Heart right ventricle (tissue), 16 donors: ENCODE results near the gene CLASRP. TPM values are rescaled to one million over a fixed set of nuclear protein-coding genes. Genes with fewer than 3 reads are reported as not detected.

ENCODE experiments used
- ATAC-seq, 8 donors: fragments of 200-7000 bp; cut with Tn5 transposase; one replicate each; pipeline ENCODE4 v1.9.1; 2020; ENCODE audit warnings: mild to moderate bottlenecking in 8 of 8, moderate library complexity in 8 of 8, moderate number of reproducible peaks in 1 of 8
- DNase-seq, 2 donors: peaks; one replicate each; pipeline ENCODE4 v3.0.0-alpha.2; 2020
- H3K27ac ChIP-seq, 10 donors: fragments of 200-600 bp; sonication (generic) in 2 of 10; one replicate each; pipeline versions ENCODE4 v1.5.0 to v1.8.0; 2020 to 2022; ENCODE audit warnings: mild to moderate bottlenecking in 3 of 10
- H3K27me3 ChIP-seq, 7 donors: fragments of 200-600 bp; one replicate each; pipeline ENCODE4 v1.8.0; 2021 to 2022; ENCODE audit warnings: mild to moderate bottlenecking in 2 of 7
- H3K36me3 ChIP-seq, 9 donors: fragments of 200-600 bp; sonication (generic) in 1 of 9; one replicate each; pipeline versions ENCODE4 v1.5.0 to v1.8.0; 2020 to 2022; ENCODE audit warnings: mild to moderate bottlenecking in 2 of 9
- H3K4me1 ChIP-seq, 9 donors: fragments of 200-600 bp; sonication (generic) in 1 of 9; one replicate each; pipeline versions ENCODE4 v1.5.0 to v1.8.0; 2020 to 2022; ENCODE audit warnings: mild to moderate bottlenecking in 4 of 9
- H3K4me3 ChIP-seq, 10 donors: fragments of 200-600 bp; sonication (generic) in 2 of 10; one replicate each; pipeline versions ENCODE4 v1.5.0 to v1.8.0; 2020 to 2022; ENCODE audit warnings: mild to moderate bottlenecking in 7 of 10, moderate library complexity in 2 of 10
- H3K9me3 ChIP-seq, 11 donors: fragments of 200-600 bp in 10 of 11; sonication (generic) in 2 of 11; one replicate each; pipeline versions ENCODE4 v1.5.0 to v1.8.0; 2013 to 2022; ENCODE audit warnings: mild to moderate bottlenecking in 2 of 11, control low read depth in 1 of 11, moderate library complexity in 1 of 11
- CTCF ChIP-seq, 9 donors: fragments of 200-600 bp; sonication (generic) in 2 of 9; IDR thresholded peaks; one replicate each; pipeline versions ENCODE4 v1.5.0 to v1.8.0; 2021 to 2022; ENCODE audit warnings: antibody characterized with exemption in 9 of 9, mild to moderate bottlenecking in 5 of 9, moderate library complexity in 1 of 9
- WGBS, 2 donors: extraction: QIAGEN DNeasy Blood & Tissue Kit; methylation state at CpG; one replicate each; pipeline ENCODE4 v1.1.7; 2013; ENCODE audit warnings: inconsistent platforms in 1 of 2; 5-methylcytosine and 5-hydroxymethylcytosine counted together
- intact Hi-C, 10 donors: fragments of 100-400 bp; cut with DNase I; formaldehyde crosslinking; loops; one replicate each; pipeline versions ENCODE4 v1.11.1 to v1.14.2; 2022
- polyA plus RNA-seq, 2 donors: library from polyadenylated mRNA; stranded (reverse); fragments of 200-250 nt; gene quantifications; one replicate each; pipeline ENCODE4 v1.2.3, GENCODE V29; 2013
- total RNA-seq, 10 donors: library from RNA; stranded (reverse); fragmentation: NEBNext Ultra II Directional in 3 of 10; extraction: Animal tissue kit (Norgen Biotek cat#: 25700) in 3 of 10; gene quantifications; one replicate each; pipeline versions ENCODE4 v1.2.1 to v1.2.4, GENCODE V29; 2021 to 2023
- donor health status: Arrhythmogenic right ventricular cardiomyopathy.
- donor health status: ischemic (EF 13 %, LVEDD 7.1; RV severe dilation, severe dysfunction).
- donor health status: healthy with polysubstance abuse.
- donor health status: DM: no; HTN: yes; CAD: no.
- donor health status: DM: no; HTN: no; CAD: no.
- donor health status: ischemic (EF 25% LVEDD 6.9; RV normal size, moderate dysfunction).
- donor health status: ischemic (EF 25% LVEDD 5.7; RV mildly dilated, moderate dysfunction).
- donor health status: healthy.
- donor health status: DM: yes; HTN: yes; CAD: no.
- donor health status: Ischemic cardiomyopathy.
- donor health status: ischemic (EF 35%, LVEDD 5.7; RV mildly dilated, moderate dysfunction).
- donor health status: nonischemic (EF 11% LVEDD 7.7; RV severe dilation, severe dysfunction).
- donor health status: DM: yes; HTN: yes; CAD: no.
- donor health status: PGD.
- donor health status: ischemic (EF 29% LVEDD 5.4; RV normal size, mild dysfunction).
- donor health status: nonischemic (EF 23%, LVEDD 6.1; RV moderate dilation, normal function).

The CLASRP gene
- total and polyA plus RNA-seq, 12 donors = 24.0 to 142 (median 30.0) TPM

GRCh38 chr19:45001087-45001739 is 37.6 kb upstream of the CLASRP start, which contains the start of gene RELB:
RELB (plus strand) TSS chr19:45001464; CDS start chr19:45001580, 116 bp downstream.
- Histone ChIP-seq H3K36me3 (peaks cover 0 to 34% (median 0%) of the 10 kb centered on the region in 9 donors), H3K4me3 (peak within 1 kb of the TSS; percentile 80 to 94 (median 86)), H3K4me1 (peaks cover 5 to 16% (median 12%) of the 10 kb centered on the region in 9 donors), H3K27me3 (no peaks in the 10 kb centered on the region), H3K27ac (peak within 1 kb of the TSS; percentile 93 to 100 (median 99)), H3K9me3 (no peaks in the 10 kb centered on the region)
- peak; percentile 96 to 97 for DNase-seq
- 1 to 2% methylated on average over 55 to 72 of the region's 79 CpGs for WGBS, 2 donors
- TF ChIP-seq CTCF (IDR thresholded peaks at IDR 0.05) = no peak
- intact Hi-C loops = loop anchor here in 1 of 10 donors (2.0 kb wide), 1 partner anchor 46 kb away; the partner anchor contains the start of gene CLPTM1
- ATAC-seq = peak; percentile 52 to 78 (median 67)

GRCh38 chr19:45003485-45003884 is 35.4 kb upstream of the CLASRP start:
- WGBS, 2 donors = 96 to 99% methylated on average over 4 of the region's 4 CpGs
- DNase-seq (no peak), ATAC-seq (no peak)
- no peak overlapping the region for H3K27ac ChIP-seq
- peaks cover 5 to 20% (median 12%) of the 10 kb centered on the region in 9 donors for H3K4me1 ChIP-seq
- no peaks in the 10 kb centered on the region for H3K9me3 ChIP-seq
- no peak for TF ChIP-seq CTCF (IDR thresholded peaks at IDR 0.05)
- no peak overlapping the region for H3K4me3 ChIP-seq
- intact Hi-C loops = no loop called here
- no peaks in the 10 kb centered on the region for H3K27me3 ChIP-seq
- peaks cover 0 to 57% (median 0%) of the 10 kb centered on the region in 9 donors for H3K36me3 ChIP-seq

- intact Hi-C loops = no loop called here
- Histone ChIP-seq H3K27me3 (no peaks in the 10 kb centered on the region), H3K4me3 (no peak overlapping the region), H3K27ac (no peak overlapping the region), H3K4me1 (peaks cover 5 to 17% (median 9%) of the 10 kb centered on the region in 9 donors), H3K36me3 (peaks cover 0 to 76% (median 0%) of the 10 kb centered on the region in 9 donors), H3K9me3 (no peaks in the 10 kb centered on the region)
- DNase-seq = no peak
- TF ChIP-seq CTCF (IDR thresholded peaks at IDR 0.05) = no peak
- WGBS, 2 donors = 93 to 96% methylated on average over 9 of the region's 9 CpGs
- ATAC-seq = no peak
Measured at GRCh38 chr19:45005787-45006186, 33.1 kb upstream of the CLASRP start.

- H3K36me3 ChIP-seq = peaks cover 0 to 93% (median 0%) of the 10 kb centered on the region in 9 donors
- H3K4me3 ChIP-seq = no peak overlapping the region
- H3K9me3 ChIP-seq = no peaks in the 10 kb centered on the region
- ATAC-seq (no peak), DNase-seq (no peak)
- peaks cover 0 to 5% (median 0%) of the 10 kb centered on the region in 9 donors for H3K4me1 ChIP-seq
- H3K27ac ChIP-seq = no peak overlapping the region
- no peak for TF ChIP-seq CTCF (IDR thresholded peaks at IDR 0.05)
- no peaks in the 10 kb centered on the region for H3K27me3 ChIP-seq
- WGBS, 2 donors = 79 to 83% methylated on average over 10 of the region's 10 CpGs
- intact Hi-C loops = no loop called here
Measured at GRCh38 chr19:45008552-45008951, 30.3 kb upstream of the CLASRP start.
